Measurements from ENCODE around the gene GDNF.
A peak's percentile ranks its signal among the peaks of the same experiment; 100 is the strongest.

GDNF gene

GRCh38 chr5:37773809-37774208, 66.0 kb downstream of the GDNF start:
- H3K4me3 ChIP-seq (ENCODE audit: low read depth in 1 of 2, low read length in 2 of 2): no peak overlapping the region
- no peaks in the 10 kb centered on the region for H3K27me3 ChIP-seq (ENCODE audit: control insufficient read depth in 1 of 2, insufficient read depth in 2 of 2, low read length in 2 of 2)
- H3K9me3 ChIP-seq (ENCODE audit: low read length): no peaks in the 10 kb centered on the region
- H3K9ac ChIP-seq (ENCODE audit: low read length): no peak overlapping the region
- H3K36me3 ChIP-seq (ENCODE audit: insufficient read depth, low read length): no peaks in the 10 kb centered on the region
- H3K27ac ChIP-seq (ENCODE audit: low read depth, low read length): no peak overlapping the region
- peaks cover 42% of the 10 kb centered on the region for H3K4me1 ChIP-seq (ENCODE audit: insufficient read depth, low read length)

GRCh38 chr5:37772255-37772654, 67.6 kb downstream of the GDNF start:
- H3K36me3 ChIP-seq (ENCODE audit: insufficient read depth, low read length): no peaks in the 10 kb centered on the region
- H3K4me3 ChIP-seq (ENCODE audit: low read depth in 1 of 2, low read length in 2 of 2): no peak overlapping the region
- no peaks in the 10 kb centered on the region for H3K9me3 ChIP-seq (ENCODE audit: low read length)
- H3K27ac ChIP-seq (ENCODE audit: low read depth, low read length): no peak overlapping the region
- H3K9ac ChIP-seq (ENCODE audit: low read length): no peak overlapping the region
- peaks cover 41% of the 10 kb centered on the region for H3K4me1 ChIP-seq (ENCODE audit: insufficient read depth, low read length)
- no peaks in the 10 kb centered on the region for H3K27me3 ChIP-seq (ENCODE audit: control insufficient read depth in 1 of 2, insufficient read depth in 2 of 2, low read length in 2 of 2)

GRCh38 chr5:37771731-37772130, 68.1 kb downstream of the GDNF start:
- no peaks in the 10 kb centered on the region for H3K9me3 ChIP-seq (ENCODE audit: low read length)
- peak overlapping the region; percentile 59 for H3K27ac ChIP-seq (ENCODE audit: low read depth, low read length)
- no peaks in the 10 kb centered on the region for H3K27me3 ChIP-seq (ENCODE audit: control insufficient read depth in 1 of 2, insufficient read depth in 2 of 2, low read length in 2 of 2)
- H3K9ac ChIP-seq (ENCODE audit: low read length): no peak overlapping the region
- no peaks in the 10 kb centered on the region for H3K36me3 ChIP-seq (ENCODE audit: insufficient read depth, low read length)
- peaks cover 37% of the 10 kb centered on the region for H3K4me1 ChIP-seq (ENCODE audit: insufficient read depth, low read length)
- H3K4me3 ChIP-seq (ENCODE audit: low read depth in 1 of 2, low read length in 2 of 2): no peak overlapping the region

- peak overlapping the region; percentile 59 for H3K27ac ChIP-seq (ENCODE audit: low read depth, low read length)
- H3K36me3 ChIP-seq (ENCODE audit: insufficient read depth, low read length): no peaks in the 10 kb centered on the region
- H3K4me1 ChIP-seq (ENCODE audit: insufficient read depth, low read length): peaks cover 36% of the 10 kb centered on the region
- no peak overlapping the region for H3K9ac ChIP-seq (ENCODE audit: low read length)
- H3K9me3 ChIP-seq (ENCODE audit: low read length): no peaks in the 10 kb centered on the region
- H3K27me3 ChIP-seq (ENCODE audit: control insufficient read depth in 1 of 2, insufficient read depth in 2 of 2, low read length in 2 of 2): no peaks in the 10 kb centered on the region
- no peak overlapping the region for H3K4me3 ChIP-seq (ENCODE audit: low read depth in 1 of 2, low read length in 2 of 2)
These were observed 68.6 kb downstream of the GDNF start for GRCh38 chr5:37771203-37771611.

GRCh38 chr5:37770786-37771185, 69.1 kb downstream of the GDNF start:
- peaks cover 32% of the 10 kb centered on the region for H3K4me1 ChIP-seq (ENCODE audit: insufficient read depth, low read length)

GRCh38 chr5:37769840-37770239, 70.0 kb downstream of the GDNF start:
- Histone ChIP-seq H3K4me1 (ENCODE audit: insufficient read depth, low read length) (peaks cover 31% of the 10 kb centered on the region), H3K36me3 (ENCODE audit: insufficient read depth, low read length) (no peaks in the 10 kb centered on the region), H3K9ac (ENCODE audit: low read length) (no peak overlapping the region), H3K9me3 (ENCODE audit: low read length) (no peaks in the 10 kb centered on the region), H3K27me3 (ENCODE audit: control insufficient read depth in 1 of 2, insufficient read depth in 2 of 2, low read length in 2 of 2) (no peaks in the 10 kb centered on the region), H3K27ac (ENCODE audit: low read depth, low read length) (no peak overlapping the region), H3K4me3 (ENCODE audit: low read depth in 1 of 2, low read length in 2 of 2) (no peak overlapping the region)

More at GRCh38 chr5:37770786-37771185, 69.1 kb downstream of the GDNF start:
- no peaks in the 10 kb centered on the region for H3K36me3 ChIP-seq (ENCODE audit: insufficient read depth, low read length)
- H3K9ac ChIP-seq (ENCODE audit: low read length): no peak overlapping the region
- H3K9me3 ChIP-seq (ENCODE audit: low read length): no peaks in the 10 kb centered on the region
- peak overlapping the region; percentile 59 for H3K27ac ChIP-seq (ENCODE audit: low read depth, low read length)
- H3K4me3 ChIP-seq (ENCODE audit: low read depth in 1 of 2, low read length in 2 of 2): no peak overlapping the region
- no peaks in the 10 kb centered on the region for H3K27me3 ChIP-seq (ENCODE audit: control insufficient read depth in 1 of 2, insufficient read depth in 2 of 2, low read length in 2 of 2)

- H3K4me1 ChIP-seq (ENCODE audit: insufficient read depth, low read length): peaks cover 31% of the 10 kb centered on the region
- no peak overlapping the region for H3K4me3 ChIP-seq (ENCODE audit: low read depth in 1 of 2, low read length in 2 of 2)
- no peaks in the 10 kb centered on the region for H3K36me3 ChIP-seq (ENCODE audit: insufficient read depth, low read length)
- no peaks in the 10 kb centered on the region for H3K9me3 ChIP-seq (ENCODE audit: low read length)
- H3K27ac ChIP-seq (ENCODE audit: low read depth, low read length): no peak overlapping the region
- no peak overlapping the region for H3K9ac ChIP-seq (ENCODE audit: low read length)
- no peaks in the 10 kb centered on the region for H3K27me3 ChIP-seq (ENCODE audit: control insufficient read depth in 1 of 2, insufficient read depth in 2 of 2, low read length in 2 of 2)
These were observed 70.7 kb downstream of the GDNF start for GRCh38 chr5:37769108-37769507.

- Histone ChIP-seq H3K27ac (ENCODE audit: low read depth, low read length) (no peak overlapping the region), H3K36me3 (ENCODE audit: insufficient read depth, low read length) (no peaks in the 10 kb centered on the region), H3K4me1 (ENCODE audit: insufficient read depth, low read length) (peaks cover 31% of the 10 kb centered on the region), H3K9me3 (ENCODE audit: low read length) (no peaks in the 10 kb centered on the region), H3K4me3 (ENCODE audit: low read depth in 1 of 2, low read length in 2 of 2) (no peak overlapping the region), H3K9ac (ENCODE audit: low read length) (no peak overlapping the region), H3K27me3 (ENCODE audit: control insufficient read depth in 1 of 2, insufficient read depth in 2 of 2, low read length in 2 of 2) (no peaks in the 10 kb centered on the region)
These were observed 71.5 kb downstream of the GDNF start for GRCh38 chr5:37768371-37768770.

- no peak overlapping the region for H3K27ac ChIP-seq (ENCODE audit: low read depth, low read length)
- no peak overlapping the region for H3K9ac ChIP-seq (ENCODE audit: low read length)
- peaks cover 31% of the 10 kb centered on the region for H3K4me1 ChIP-seq (ENCODE audit: insufficient read depth, low read length)
- no peaks in the 10 kb centered on the region for H3K27me3 ChIP-seq (ENCODE audit: control insufficient read depth in 1 of 2, insufficient read depth in 2 of 2, low read length in 2 of 2)
- no peaks in the 10 kb centered on the region for H3K36me3 ChIP-seq (ENCODE audit: insufficient read depth, low read length)
- no peak overlapping the region for H3K4me3 ChIP-seq (ENCODE audit: low read depth in 1 of 2, low read length in 2 of 2)
- no peaks in the 10 kb centered on the region for H3K9me3 ChIP-seq (ENCODE audit: low read length)
These were observed 71.9 kb downstream of the GDNF start for GRCh38 chr5:37767961-37768360.

- Histone ChIP-seq H3K36me3 (ENCODE audit: insufficient read depth, low read length) (no peaks in the 10 kb centered on the region), H3K9me3 (ENCODE audit: low read length) (no peaks in the 10 kb centered on the region), H3K4me1 (ENCODE audit: insufficient read depth, low read length) (peaks cover 30% of the 10 kb centered on the region), H3K9ac (ENCODE audit: low read length) (no peak overlapping the region), H3K27ac (ENCODE audit: low read depth, low read length) (no peak overlapping the region), H3K4me3 (ENCODE audit: low read depth in 1 of 2, low read length in 2 of 2) (no peak overlapping the region), H3K27me3 (ENCODE audit: control insufficient read depth in 1 of 2, insufficient read depth in 2 of 2, low read length in 2 of 2) (no peaks in the 10 kb centered on the region)
These were observed 72.6 kb downstream of the GDNF start for GRCh38 chr5:37767251-37767650.

Data from muscle layer of colon (tissue), 2 donors.